AG04450 (cell line): ENCODE measurements around the gene SLC39A2. TPM values are rescaled to one million over a fixed set of nuclear protein-coding genes. Genes with fewer than 3 reads are reported as not detected.
A peak's percentile ranks its signal among the peaks of the same experiment; 100 is the strongest.

ENCODE experiments used
- CTCF ChIA-PET: fragments of 300-600, 350-600 bp; formaldehyde crosslinking; extraction: SDS; loops from one replicate; lab custom pipeline; 2022; ENCODE audit warnings: antibody characterized with exemption, inconsistent platforms; lab: Charles Lee
- POLR2A ChIA-PET: fragments of 350-600 bp; formaldehyde crosslinking; extraction: SDS; loops from one replicate; lab custom pipeline; 2021; ENCODE audit warnings: antibody characterized with exemption, inconsistent platforms; lab: Yijun Ruan, JAX
- DNase-seq: peaks from one replicate; pipeline ENCODE4 v3.0.0-alpha.2; 2011; ENCODE audit warnings: low read depth, low spot score
- H3K27ac ChIP-seq: one replicate; pipeline ENCODE4 v1.5.1; 2012; ENCODE audit warnings: low read depth, low read length, control low read depth
- H3K27me3 ChIP-seq: one replicate; pipeline ENCODE4 v1.6.0; 2012; ENCODE audit warnings: low read length; ENCODE audit not compliant: control insufficient read depth, insufficient read depth
- H3K4me3 ChIP-seq: 2 replicates; pipeline ENCODE4 v1.5.1; 2011; ENCODE audit warnings: mild to moderate bottlenecking, low read depth, low read length, control low read depth
- H3K9me3 ChIP-seq: 2 replicates; pipeline ENCODE4 v1.5.1; 2012; ENCODE audit warnings: low read length; ENCODE audit not compliant: control insufficient read depth, insufficient read depth
- polyA plus RNA-seq: library from polyadenylated mRNA; depleted of rRNA; stranded (reverse); fragments of >200 nt; gene quantifications from 2 replicates; pipeline ENCODE4 v1.2.3, GENCODE V29; 2011
- TF ChIP-seq, protein P1 (sequence below): IDR thresholded peaks from 2 replicates; pipeline ENCODE4 v1.5.1; 2011; ENCODE audit warnings: low read depth, low read length, control low read depth, inconsistent platforms

Gene SLC39A2
- polyA plus RNA-seq, 1 experiment: 0.06 TPM

DNA sequence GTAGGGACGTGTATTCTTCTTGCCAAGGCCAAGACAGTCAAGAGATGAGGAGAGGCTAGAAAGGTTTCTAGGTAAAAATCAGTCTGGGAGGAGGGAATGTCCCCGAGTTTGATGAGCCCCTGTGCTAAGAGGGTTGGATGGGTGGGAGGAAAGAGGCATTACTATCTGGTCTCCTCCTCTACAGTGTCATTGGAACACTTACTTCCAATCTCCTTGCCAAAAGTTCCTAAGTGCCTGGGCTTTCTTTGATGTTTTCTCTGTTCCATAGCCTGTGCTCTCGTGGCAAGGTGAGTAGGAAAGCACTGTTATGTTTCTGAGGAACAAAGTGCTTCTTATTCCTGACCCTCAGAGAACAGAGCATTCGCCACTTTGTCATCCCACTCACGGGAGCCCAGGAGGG lies 35.6 kb downstream of the SLC39A2 start, which contains the start of gene RNASE13:
RNASE13 (minus strand) TSS at position 101 of the 400 bp plus-strand sequence. CDS start 519 bp downstream, outside the sequence.
- ChIA-PET CTCF (interaction anchor here (2.2 kb wide), 1 partner anchor 20 kb away, joined by 15 read pairs; no protein-coding TSS in a partner anchor), POLR2A (no interaction called here)
- DNase-seq: no peak
- no peak within 1 kb of the TSS for H3K27ac ChIP-seq
- TF ChIP-seq, protein P1, sequence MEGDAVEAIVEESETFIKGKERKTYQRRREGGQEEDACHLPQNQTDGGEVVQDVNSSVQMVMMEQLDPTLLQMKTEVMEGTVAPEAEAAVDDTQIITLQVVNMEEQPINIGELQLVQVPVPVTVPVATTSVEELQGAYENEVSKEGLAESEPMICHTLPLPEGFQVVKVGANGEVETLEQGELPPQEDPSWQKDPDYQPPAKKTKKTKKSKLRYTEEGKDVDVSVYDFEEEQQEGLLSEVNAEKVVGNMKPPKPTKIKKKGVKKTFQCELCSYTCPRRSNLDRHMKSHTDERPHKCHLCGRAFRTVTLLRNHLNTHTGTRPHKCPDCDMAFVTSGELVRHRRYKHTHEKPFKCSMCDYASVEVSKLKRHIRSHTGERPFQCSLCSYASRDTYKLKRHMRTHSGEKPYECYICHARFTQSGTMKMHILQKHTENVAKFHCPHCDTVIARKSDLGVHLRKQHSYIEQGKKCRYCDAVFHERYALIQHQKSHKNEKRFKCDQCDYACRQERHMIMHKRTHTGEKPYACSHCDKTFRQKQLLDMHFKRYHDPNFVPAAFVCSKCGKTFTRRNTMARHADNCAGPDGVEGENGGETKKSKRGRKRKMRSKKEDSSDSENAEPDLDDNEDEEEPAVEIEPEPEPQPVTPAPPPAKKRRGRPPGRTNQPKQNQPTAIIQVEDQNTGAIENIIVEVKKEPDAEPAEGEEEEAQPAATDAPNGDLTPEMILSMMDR: no peak
- peaks cover 37% of the 10 kb centered on the region for H3K27me3 ChIP-seq
- no peak within 1 kb of the TSS for H3K4me3 ChIP-seq
- no peaks in the 10 kb centered on the region for H3K9me3 ChIP-seq

- TF ChIP-seq, protein P1: no peak
- Histone ChIP-seq H3K27ac (no peak overlapping the region), H3K27me3 (peaks cover 26% of the 10 kb centered on the region), H3K4me3 (no peak overlapping the region), H3K9me3 (no peaks in the 10 kb centered on the region)
- ChIA-PET CTCF (interaction anchor here (1.1 to 2.2 kb wide), 3 partner anchors 22 to 68 kb away, joined by 3 to 15 read pairs (median 5); no protein-coding TSS in a partner anchor), POLR2A (no interaction called here)
- no peak for DNase-seq
These were observed 37.7 kb downstream of the SLC39A2 start for GRCh38 chr14:21036751-21037150.

- no peak overlapping the region for H3K27ac ChIP-seq
- ChIA-PET POLR2A (no interaction called here), CTCF (interaction anchor here (1.0 to 1.1 kb wide), 2 partner anchors 23 to 67 kb away, joined by 3 to 4 read pairs; no protein-coding TSS in a partner anchor)
- H3K9me3 ChIP-seq: no peaks in the 10 kb centered on the region
- no peak overlapping the region for H3K4me3 ChIP-seq
- peaks cover 27% of the 10 kb centered on the region for H3K27me3 ChIP-seq
- no peak for DNase-seq
- TF ChIP-seq, protein P1: no peak
These were observed 38.1 kb downstream of the SLC39A2 start for GRCh38 chr14:21037156-21037555.

GRCh38 chr14:21038441-21039422 lies 39.6 kb downstream of the SLC39A2 start:
- CTCF ChIA-PET: interaction anchor here (1.1 to 4.0 kb wide), 11 partner anchors 13 to 68 kb away, joined by 3 to 170 read pairs (median 9); no protein-coding TSS in a partner anchor
- peak; percentile 23 for DNase-seq
- Histone ChIP-seq H3K27ac (no peak overlapping the region), H3K4me3 (no peak overlapping the region), H3K27me3 (peaks cover 28% of the 10 kb centered on the region), H3K9me3 (no peaks in the 10 kb centered on the region)
- TF ChIP-seq, protein P1: no peak
- POLR2A ChIA-PET: interaction anchor here (1.0 to 1.2 kb wide), 3 partner anchors 24 to 49 kb away, joined by 3 to 5 read pairs (median 4); no protein-coding TSS in a partner anchor
